Mesodermal cell (in vitro differentiated cells): ENCODE measurements around the gene CDAN1.

ENCODE experiments used
- H3K27ac ChIP-seq: 2 replicates; pipeline ENCODE4 v1.7.0; 2013; ENCODE audit warnings: mild to moderate bottlenecking, low read depth, low read length, moderate library complexity; ENCODE audit not compliant: severe bottlenecking
- H3K36me3 ChIP-seq: 2 replicates; pipeline ENCODE4 v1.7.1; 2013; ENCODE audit warnings: mild to moderate bottlenecking, low read length, moderate library complexity; ENCODE audit not compliant: control insufficient read depth, insufficient read depth
- H3K4me1 ChIP-seq: one replicate; pipeline ENCODE4 v1.7.1; 2013; ENCODE audit warnings: mild to moderate bottlenecking, low read length; ENCODE audit not compliant: insufficient read depth, control insufficient read depth, poor library complexity, severe bottlenecking
- H3K4me3 ChIP-seq: 2 replicates; pipeline ENCODE4 v1.7.0; 2013; ENCODE audit warnings: low read length, control low read depth, mild to moderate bottlenecking; ENCODE audit not compliant: insufficient read depth, poor library complexity, severe bottlenecking; ENCODE audit errors: extremely low read depth
- H3K9me3 ChIP-seq: 2 replicates; pipeline ENCODE4 v1.7.1; 2013; ENCODE audit warnings: mild to moderate bottlenecking, low read length, moderate library complexity; ENCODE audit not compliant: control insufficient read depth
- WGBS, 2 experiments: methylation state at CpG; one replicate each; pipeline ENCODE4 v1.1.5; 2013; ENCODE audit warnings: missing lambda C conversion rate in 2 of 2; ENCODE audit not compliant: insufficient coverage in 2 of 2; 5-methylcytosine and 5-hydroxymethylcytosine counted together

CDAN1 gene

DNA sequence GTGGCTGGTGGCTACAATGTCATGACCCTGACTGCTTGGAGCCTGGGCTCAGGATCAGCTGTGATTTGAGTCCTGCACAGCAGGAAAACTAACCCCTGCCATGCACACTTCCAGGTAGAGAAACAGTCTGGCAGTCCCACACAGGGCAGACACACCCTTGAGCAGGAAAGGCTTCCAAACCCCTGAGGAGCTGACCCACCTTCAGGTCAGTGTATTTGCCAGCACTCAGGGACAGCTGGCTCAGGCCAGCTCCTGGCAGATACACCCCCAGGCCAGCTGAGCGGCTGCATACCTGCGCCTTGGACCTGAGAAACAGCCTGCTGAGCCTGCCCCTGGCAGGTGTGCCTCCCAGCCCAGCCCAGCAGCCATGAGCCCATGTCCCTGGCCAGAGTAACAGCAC is 22.2 kb upstream of the CDAN1 start:
- Histone ChIP-seq H3K27ac (no peak overlapping the region), H3K36me3 (peaks cover 5% of the 10 kb centered on the region), H3K4me3 (no peak overlapping the region), H3K4me1 (no peaks in the 10 kb centered on the region), H3K9me3 (no peaks in the 10 kb centered on the region)
- 89 to 90% methylated on average over 2 of the region's 2 CpGs for WGBS, 2 experiments

GRCh38 chr15:42750306-42750705 is 13.4 kb upstream of the CDAN1 start:
- no peak overlapping the region for H3K27ac ChIP-seq
- no peaks in the 10 kb centered on the region for H3K4me1 ChIP-seq
- 100% methylated on average over 1 of the region's 2 CpGs; no CpG with 5 or more reads in 1 of the 2 experiments for WGBS, 2 experiments

GRCh38 chr15:42749266-42749665 is 12.3 kb upstream of the CDAN1 start:
- Histone ChIP-seq H3K4me1 (no peaks in the 10 kb centered on the region), H3K36me3 (peaks cover 24% of the 10 kb centered on the region), H3K27ac (no peak overlapping the region), H3K9me3 (no peaks in the 10 kb centered on the region), H3K4me3 (no peak overlapping the region)
- 100% methylated on average over 1 of the region's 1 CpG; no CpG with 5 or more reads in 1 of the 2 experiments for WGBS, 2 experiments

More at GRCh38 chr15:42750306-42750705, 13.4 kb upstream of the CDAN1 start:
- H3K4me3 ChIP-seq, result no peak overlapping the region
- peaks cover 24% of the 10 kb centered on the region for H3K36me3 ChIP-seq
- no peaks in the 10 kb centered on the region for H3K9me3 ChIP-seq

DNA sequence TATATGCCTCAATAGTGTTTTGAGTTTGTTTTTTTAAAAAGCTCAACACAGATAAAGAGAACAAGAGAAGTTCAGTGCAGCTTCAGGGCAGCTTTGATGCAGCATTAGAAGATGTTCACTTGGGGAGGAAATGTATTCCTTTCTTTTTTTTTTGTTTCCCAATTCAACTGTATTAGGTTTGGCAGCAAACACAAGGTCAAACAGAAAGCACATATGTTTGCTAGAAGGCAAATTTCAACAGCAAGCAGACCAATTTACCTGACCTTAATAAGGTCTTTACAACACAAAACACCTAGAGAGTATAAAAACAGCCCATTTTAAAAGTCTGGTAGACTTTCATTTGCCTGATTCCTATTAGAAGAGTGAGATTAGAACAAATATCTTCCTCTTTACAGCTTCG is 7.3 kb upstream of the CDAN1 start:
- no peaks in the 10 kb centered on the region for H3K4me1 ChIP-seq
- H3K27ac ChIP-seq, result no peak overlapping the region
- no peak overlapping the region for H3K4me3 ChIP-seq
- no peaks in the 10 kb centered on the region for H3K9me3 ChIP-seq
- WGBS, 2 experiments, result no CpG with 5 or more reads among the region's 1 CpG
- H3K36me3 ChIP-seq, result peaks cover 5% of the 10 kb centered on the region

DNA sequence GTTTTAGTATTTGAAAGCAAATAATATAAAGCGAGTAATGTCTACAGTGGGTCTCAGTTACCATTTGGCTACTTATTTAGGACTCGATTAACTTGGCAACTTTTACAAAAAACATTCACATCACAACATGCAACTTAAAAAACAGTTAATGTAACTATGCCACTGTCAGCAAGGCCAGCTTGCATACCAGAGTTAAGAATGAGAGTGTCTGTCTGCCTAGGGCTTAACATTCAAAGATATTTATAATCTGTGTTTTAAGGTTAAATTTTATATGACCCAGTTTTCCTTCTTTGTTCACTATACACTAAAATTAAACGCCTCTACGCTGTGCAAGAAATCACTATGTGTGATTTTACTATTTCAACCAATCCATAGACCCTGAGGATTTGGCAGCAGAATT is 5.2 kb upstream of the CDAN1 start:
- Histone ChIP-seq H3K4me3 (no peak overlapping the region), H3K4me1 (no peaks in the 10 kb centered on the region), H3K36me3 (peaks cover 5% of the 10 kb centered on the region), H3K27ac (no peak overlapping the region), H3K9me3 (no peaks in the 10 kb centered on the region)
- 83 to 100% methylated on average over 1 of the region's 4 CpGs for WGBS, 2 experiments

DNA sequence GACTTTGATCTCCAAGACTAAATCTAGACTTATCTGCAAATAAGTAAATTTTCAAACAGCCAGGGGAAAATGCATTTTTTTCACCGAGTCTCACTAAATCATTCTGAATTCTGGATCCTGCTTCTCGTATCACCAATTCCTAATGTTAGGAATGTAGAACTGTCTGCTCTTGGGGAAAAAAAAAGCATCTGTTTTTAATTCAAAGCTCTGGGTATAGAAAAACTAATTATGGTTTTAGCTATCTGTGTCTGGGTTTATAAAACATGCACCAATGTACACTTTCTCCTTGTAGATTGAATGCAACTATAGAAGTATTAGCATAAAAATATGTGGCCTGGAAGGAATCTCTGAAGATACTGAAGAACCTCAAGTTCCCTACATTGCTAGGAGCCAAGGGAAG is 4.8 kb upstream of the CDAN1 start:
- H3K4me3 ChIP-seq, result no peak overlapping the region
- WGBS, 2 experiments, result 100% methylated on average over 2 of the region's 2 CpGs; no CpG with 5 or more reads in 1 of the 2 experiments
- H3K27ac ChIP-seq, result no peak overlapping the region
- H3K9me3 ChIP-seq, result no peaks in the 10 kb centered on the region
- peaks cover 5% of the 10 kb centered on the region for H3K36me3 ChIP-seq
- H3K4me1 ChIP-seq, result no peaks in the 10 kb centered on the region

DNA sequence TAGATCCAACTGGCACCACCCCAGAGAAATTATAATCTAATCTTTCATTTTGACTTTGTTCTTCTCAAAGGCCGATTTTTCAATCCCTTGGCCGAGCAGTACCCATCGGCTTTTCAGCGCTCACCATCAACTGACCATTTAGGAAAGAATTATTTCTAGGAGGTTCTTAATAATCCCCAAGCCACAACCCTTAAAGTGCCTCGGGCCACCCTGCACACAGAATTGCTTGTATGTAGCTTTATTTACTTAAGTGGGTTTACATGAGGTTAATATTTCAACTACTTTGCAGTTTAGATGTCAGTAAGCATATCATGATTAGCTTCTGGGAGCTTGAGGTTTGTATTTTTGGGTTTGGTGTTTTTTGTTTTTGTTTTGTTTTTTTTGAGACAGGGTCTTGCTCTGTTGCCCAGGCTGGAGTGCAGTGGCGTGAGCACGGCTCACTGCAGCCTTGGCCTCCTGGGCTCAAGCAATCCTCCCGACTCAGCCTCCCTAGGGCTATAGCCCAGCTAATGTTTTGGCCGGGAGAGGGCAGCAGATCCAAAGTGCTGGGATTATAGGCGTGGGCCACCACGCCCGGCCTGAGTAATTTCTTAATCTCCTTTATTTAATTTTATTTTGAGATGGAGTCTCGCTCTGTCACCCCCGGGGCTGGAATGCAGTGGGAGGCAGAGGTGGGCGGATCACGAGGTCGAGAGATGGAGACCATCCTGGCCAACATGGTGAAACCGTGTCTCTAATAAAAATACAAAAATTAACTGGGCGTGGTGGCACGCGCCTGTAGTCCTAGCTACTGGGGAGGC is 801 bp upstream of the CDAN1 start:
- H3K27ac ChIP-seq, result peak overlapping the region; percentile 78
- 96 to 97% methylated on average over 8 to 10 of the region's 21 CpGs for WGBS, 2 experiments
- peaks cover 31% of the 10 kb centered on the region for H3K36me3 ChIP-seq
- no peaks in the 10 kb centered on the region for H3K9me3 ChIP-seq
- peak overlapping the region; percentile 77 for H3K4me3 ChIP-seq
- peaks cover 7% of the 10 kb centered on the region for H3K4me1 ChIP-seq

DNA sequence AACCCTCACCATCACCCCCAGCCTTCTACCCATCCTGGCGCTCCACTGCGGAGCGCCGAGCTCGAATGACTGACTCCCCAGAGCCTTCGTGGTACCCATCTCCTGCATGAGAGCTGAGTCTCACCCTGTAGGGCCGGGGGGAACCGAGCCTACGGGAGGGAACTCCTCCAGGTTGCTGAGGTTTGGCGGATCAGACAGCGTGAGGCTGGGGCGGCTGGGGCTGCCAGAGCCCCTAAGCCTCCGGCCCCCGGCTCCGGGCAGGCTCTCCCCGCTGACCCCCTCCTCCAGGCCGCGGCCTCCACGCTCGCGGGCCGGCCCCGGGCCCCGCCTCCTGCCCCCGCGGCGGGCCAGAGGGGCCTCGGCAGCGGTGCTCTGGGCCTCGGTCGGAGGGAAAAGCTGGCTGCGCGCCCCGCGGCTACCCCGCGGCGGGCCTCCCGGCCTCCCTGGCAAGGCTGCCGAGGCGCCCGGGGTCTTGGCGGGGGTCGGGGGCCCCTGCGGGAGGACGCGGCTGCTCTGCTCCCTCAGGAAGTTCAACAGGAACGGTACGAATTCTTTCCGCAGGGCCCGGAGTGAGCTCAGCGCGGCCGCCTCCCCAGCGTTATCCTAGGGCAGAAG is 643 bp downstream of the CDAN1 start:
- peaks cover 7% of the 10 kb centered on the region for H3K4me1 ChIP-seq
- peak overlapping the region; percentile 29 for H3K27ac ChIP-seq
- H3K36me3 ChIP-seq, result peaks cover 45% of the 10 kb centered on the region
- peak overlapping the region; percentile 77 for H3K4me3 ChIP-seq
- no peaks in the 10 kb centered on the region for H3K9me3 ChIP-seq
- WGBS, 2 experiments, result 2% methylated on average over 33 to 34 of the region's 55 CpGs

GRCh38 chr15:42735382-42736165 is 1.4 kb downstream of the CDAN1 start:
- 92 to 93% methylated on average over 16 to 18 of the region's 19 CpGs for WGBS, 2 experiments
- peaks cover 52% of the 10 kb centered on the region for H3K36me3 ChIP-seq
- H3K4me1 ChIP-seq, result peaks cover 7% of the 10 kb centered on the region
- no peak overlapping the region for H3K27ac ChIP-seq
- peak overlapping the region; percentile 77 for H3K4me3 ChIP-seq
- no peaks in the 10 kb centered on the region for H3K9me3 ChIP-seq

DNA sequence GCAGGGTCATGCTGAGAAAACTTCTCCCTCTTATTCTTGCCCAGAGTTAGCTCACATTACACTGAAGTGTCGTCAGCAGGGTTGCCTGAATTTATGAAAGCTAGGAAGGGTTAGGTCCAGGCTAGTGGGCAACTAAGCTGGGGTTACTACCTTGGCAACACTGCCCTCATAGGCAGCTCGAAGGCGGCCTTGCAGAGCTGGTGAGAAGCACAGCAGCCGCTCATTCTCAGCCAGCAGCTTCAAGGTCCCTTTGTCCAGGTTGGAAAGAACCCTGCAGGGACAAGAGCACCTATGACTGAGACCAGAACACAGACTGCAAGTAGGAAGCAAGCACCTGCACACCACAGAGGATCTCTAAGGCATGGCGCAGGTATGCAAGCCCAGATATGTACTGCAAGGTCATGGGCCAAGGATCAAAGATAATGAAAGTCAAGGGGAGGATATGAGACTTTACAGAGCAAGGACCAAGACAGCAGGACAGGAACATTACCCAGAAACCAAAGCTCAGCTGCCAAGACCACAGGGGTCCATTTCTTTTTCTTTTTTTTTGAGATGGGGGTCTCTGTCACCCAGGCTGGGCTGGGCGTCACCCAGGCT is 2.8 kb downstream of the CDAN1 start:
- peaks cover 7% of the 10 kb centered on the region for H3K4me1 ChIP-seq
- peaks cover 65% of the 10 kb centered on the region for H3K36me3 ChIP-seq
- H3K27ac ChIP-seq, result no peak overlapping the region
- WGBS, 2 experiments, result 96 to 99% methylated on average over 5 to 6 of the region's 6 CpGs
- no peaks in the 10 kb centered on the region for H3K9me3 ChIP-seq
- H3K4me3 ChIP-seq, result no peak overlapping the region
